Loucy (cell line): Measurements from ENCODE around the gene RELT.

Experiments
- H2AFZ ChIP-seq: fragments of 200-600 bp; sonication (generic); 2 replicates; pipeline ENCODE4 v1.6.0; 2016; ENCODE audit warnings: antibody characterized with exemption, mild to moderate bottlenecking, low read length, moderate library complexity
- H3F3A ChIP-seq: fragments of 200-600 bp; 2 replicates; pipeline ENCODE4 v1.6.0; 2016; ENCODE audit warnings: antibody characterized with exemption, low read depth, mild to moderate bottlenecking
- H3K27me3 ChIP-seq: fragments of 200-600 bp; sonication (generic); 2 replicates; pipeline ENCODE4 v1.6.1; 2014; ENCODE audit warnings: low read length, mild to moderate bottlenecking; ENCODE audit not compliant: insufficient read depth, poor library complexity, severe bottlenecking
- H3K36me3 ChIP-seq: fragments of 200-600 bp; sonication (generic); 2 replicates; pipeline ENCODE4 v1.6.1; 2016; ENCODE audit warnings: low read length; ENCODE audit not compliant: insufficient read depth
- H3K4me1 ChIP-seq: fragments of 200-600 bp; sonication (generic); 2 replicates; pipeline ENCODE4 v1.5.1; 2014; ENCODE audit warnings: low read length, mild to moderate bottlenecking; ENCODE audit not compliant: insufficient read depth, poor library complexity, severe bottlenecking
- H3K4me2 ChIP-seq: fragments of 200-600 bp; sonication (generic); 2 replicates; pipeline ENCODE4 v1.6.0; 2014; ENCODE audit warnings: antibody characterized with exemption, low read length, low read depth, mild to moderate bottlenecking; ENCODE audit not compliant: poor library complexity, severe bottlenecking
- H3K4me3 ChIP-seq: fragments of 200-600 bp; sonication (generic); 2 replicates; pipeline ENCODE4 v1.5.1; 2014; ENCODE audit warnings: low read length, mild to moderate bottlenecking, mixed read lengths; ENCODE audit not compliant: poor library complexity, severe bottlenecking
- H3K79me2 ChIP-seq: fragments of 200-600 bp; sonication (generic); 2 replicates; pipeline ENCODE4 v1.6.1; 2014; ENCODE audit warnings: low read length; ENCODE audit not compliant: insufficient read depth
- H3K9ac ChIP-seq: fragments of 200-600 bp; sonication (generic); 2 replicates; pipeline ENCODE4 v1.6.0; 2014; ENCODE audit warnings: mild to moderate bottlenecking, low read depth, low read length, moderate library complexity; ENCODE audit not compliant: poor library complexity, severe bottlenecking
- H3K9me2 ChIP-seq: fragments of 200-600 bp; sonication (generic); replicated peaks from 2 replicates; pipeline ENCODE4 v1.6.1; 2016; ENCODE audit warnings: low read depth, low read length, mixed read lengths
- H3K9me3 ChIP-seq: fragments of 200-600 bp; sonication (generic); 2 replicates; pipeline ENCODE4 v1.6.1; 2014; ENCODE audit warnings: mild to moderate bottlenecking, antibody characterized with exemption, low read length, low read depth; ENCODE audit not compliant: insufficient read depth
- H4K20me1 ChIP-seq: fragments of 200-600 bp; sonication (generic); 2 replicates; pipeline ENCODE4 v1.6.0; 2014; ENCODE audit warnings: antibody characterized with exemption, low read length, mild to moderate bottlenecking; ENCODE audit not compliant: insufficient read depth, poor library complexity, severe bottlenecking
- CTCF ChIP-seq: fragments of 200-600 bp; sonication (generic); conservative IDR thresholded peaks from 2 replicates; pipeline ENCODE4 v1.5.1; 2014; ENCODE audit warnings: mild to moderate bottlenecking, antibody characterized with exemption, low read length
- EZH2phosphoT487 ChIP-seq: fragments of 200-600 bp; IDR thresholded peaks from 2 replicates; pipeline ENCODE4 v1.6.1; 2018; ENCODE audit warnings: antibody characterized with exemption, mild to moderate bottlenecking, moderate library complexity, borderline replicate concordance

RELT gene

GRCh38 chr11:73394416-73395296, 18.5 kb downstream of the RELT start:
- no peak overlapping the region for H2AFZ ChIP-seq
- no peaks in the 10 kb centered on the region for H3K27me3 ChIP-seq
- TF ChIP-seq EZH2phosphoT487 (no peak), CTCF (no peak)
- H3K9me3 ChIP-seq = no peaks in the 10 kb centered on the region
- H3K4me3 ChIP-seq = no peak overlapping the region
- peaks cover 3% of the 10 kb centered on the region for H3K4me1 ChIP-seq
- H3K36me3 ChIP-seq = peaks cover 73% of the 10 kb centered on the region; the same call in 1 of the 2 replicates
- no peaks in the 10 kb centered on the region for H3F3A ChIP-seq
- no peaks in the 10 kb centered on the region for H3K9me2 ChIP-seq
- H3K79me2 ChIP-seq = no peaks in the 10 kb centered on the region; the same call in 1 of the 2 replicates
- H3K4me2 ChIP-seq = no peak overlapping the region
- H4K20me1 ChIP-seq = no peaks in the 10 kb centered on the region
- no peak overlapping the region for H3K9ac ChIP-seq

- no peaks in the 10 kb centered on the region for H3K9me2 ChIP-seq
- H3K4me1 ChIP-seq = peaks cover 3% of the 10 kb centered on the region
- no peaks in the 10 kb centered on the region; the same call in 1 of the 2 replicates for H3K79me2 ChIP-seq
- no peak overlapping the region for H3K4me2 ChIP-seq
- H4K20me1 ChIP-seq = no peaks in the 10 kb centered on the region
- no peak overlapping the region for H3K4me3 ChIP-seq
- no peaks in the 10 kb centered on the region for H3K27me3 ChIP-seq
- no peak for TF ChIP-seq CTCF
- no peak for TF ChIP-seq EZH2phosphoT487
- H3K36me3 ChIP-seq = peaks cover 68% of the 10 kb centered on the region; the same call in 1 of the 2 replicates
- no peak overlapping the region for H2AFZ ChIP-seq
- H3K9ac ChIP-seq = no peak overlapping the region
- no peaks in the 10 kb centered on the region for H3K9me3 ChIP-seq
- H3F3A ChIP-seq = no peaks in the 10 kb centered on the region
These were observed 19.4 kb downstream of the RELT start for GRCh38 chr11:73395297-73396208.

- Histone ChIP-seq H3K36me3 (peaks cover 60% of the 10 kb centered on the region; the same call in 1 of the 2 replicates), H3K4me1 (peaks cover 3% of the 10 kb centered on the region), H3K4me3 (no peak overlapping the region)
These were observed 20.2 kb downstream of the RELT start for GRCh38 chr11:73396251-73396930.

More at GRCh38 chr11:73396251-73396930, 20.2 kb downstream of the RELT start:
- Histone ChIP-seq H3K79me2 (no peaks in the 10 kb centered on the region), H3K9ac (no peak overlapping the region), H3K9me3 (no peaks in the 10 kb centered on the region), H3K27me3 (no peaks in the 10 kb centered on the region), H3K9me2 (no peaks in the 10 kb centered on the region), H3F3A (no peaks in the 10 kb centered on the region), H2AFZ (no peak overlapping the region), H4K20me1 (no peaks in the 10 kb centered on the region), H3K4me2 (no peak overlapping the region)
- TF ChIP-seq CTCF = no peak
- TF ChIP-seq EZH2phosphoT487 = no peak
